ENCODE measurements around the gene DES. TPM values are rescaled to one million over a fixed set of nuclear protein-coding genes. Genes with fewer than 3 reads are reported as not detected.

Gene DES
- total RNA-seq, 1 experiment from 2014 or later = 4.2 TPM

DNA sequence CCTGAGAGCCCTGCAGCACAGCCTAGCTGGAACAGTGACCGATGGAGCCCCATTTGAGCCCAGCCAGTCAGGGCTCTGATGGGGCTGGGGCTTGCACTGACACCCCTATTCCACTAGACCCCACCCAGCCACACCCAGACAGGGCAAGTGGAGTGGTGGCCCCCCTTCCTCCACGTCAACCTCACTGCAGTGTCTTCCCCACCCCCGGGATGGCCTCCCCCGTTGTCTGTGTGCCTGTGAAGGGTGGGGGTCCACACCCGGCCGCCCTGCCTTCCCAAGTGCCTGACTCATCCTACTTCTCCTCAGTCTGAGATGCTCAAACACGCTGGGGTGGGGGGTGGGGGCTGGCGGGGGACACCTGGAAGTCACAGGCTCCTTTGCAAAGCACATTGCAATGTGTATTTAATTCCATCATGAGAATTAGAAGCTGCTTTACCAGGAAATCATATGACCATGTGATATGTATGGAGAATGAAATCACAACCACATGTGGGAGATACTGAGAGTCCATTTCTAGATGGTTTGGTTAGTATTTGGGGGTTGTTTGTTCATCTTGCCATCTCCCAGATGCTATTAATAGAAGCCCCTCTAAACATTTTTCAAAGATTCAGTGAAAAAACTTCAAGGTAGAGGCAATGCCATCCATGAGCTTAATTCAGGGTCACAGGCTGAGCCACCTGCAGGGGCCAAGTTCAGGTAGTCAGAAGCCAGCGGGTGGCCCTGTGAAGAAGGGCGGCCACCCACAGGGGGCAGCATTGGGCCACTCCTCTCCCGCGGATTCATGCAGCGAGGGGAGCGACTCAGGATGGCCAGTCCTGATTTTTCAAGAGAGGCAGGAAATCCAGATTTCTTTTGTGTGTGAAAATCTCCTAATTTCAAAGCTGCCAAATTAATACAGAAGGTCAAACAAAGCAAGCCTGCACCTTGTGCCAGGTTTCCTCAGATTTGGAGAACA lies 57.8 kb downstream of the DES start:
- peak overlapping the region; percentile 48 for H3K4me2 ChIP-seq (ENCODE audit: low read length)
- H3K9me3 ChIP-seq (ENCODE audit: control insufficient read depth in 1 of 2, insufficient read depth in 1 of 2, low read depth in 1 of 2, low read length in 2 of 2) = no peaks in the 10 kb centered on the region
- H3K4me3 ChIP-seq (replicated peaks in 1 of 2; ENCODE audit: low read depth in 1 of 2, low read length in 2 of 2) = no peak overlapping the region
- no peak overlapping the region for H3K27ac ChIP-seq (ENCODE audit: low read depth, low read length)
- TF ChIP-seq YY1 (IDR thresholded peaks at IDR 0.05; ENCODE audit: extremely low read depth, insufficient replicate concordance, low read depth, low read length) = no peak
- TF ChIP-seq, protein P1, sequence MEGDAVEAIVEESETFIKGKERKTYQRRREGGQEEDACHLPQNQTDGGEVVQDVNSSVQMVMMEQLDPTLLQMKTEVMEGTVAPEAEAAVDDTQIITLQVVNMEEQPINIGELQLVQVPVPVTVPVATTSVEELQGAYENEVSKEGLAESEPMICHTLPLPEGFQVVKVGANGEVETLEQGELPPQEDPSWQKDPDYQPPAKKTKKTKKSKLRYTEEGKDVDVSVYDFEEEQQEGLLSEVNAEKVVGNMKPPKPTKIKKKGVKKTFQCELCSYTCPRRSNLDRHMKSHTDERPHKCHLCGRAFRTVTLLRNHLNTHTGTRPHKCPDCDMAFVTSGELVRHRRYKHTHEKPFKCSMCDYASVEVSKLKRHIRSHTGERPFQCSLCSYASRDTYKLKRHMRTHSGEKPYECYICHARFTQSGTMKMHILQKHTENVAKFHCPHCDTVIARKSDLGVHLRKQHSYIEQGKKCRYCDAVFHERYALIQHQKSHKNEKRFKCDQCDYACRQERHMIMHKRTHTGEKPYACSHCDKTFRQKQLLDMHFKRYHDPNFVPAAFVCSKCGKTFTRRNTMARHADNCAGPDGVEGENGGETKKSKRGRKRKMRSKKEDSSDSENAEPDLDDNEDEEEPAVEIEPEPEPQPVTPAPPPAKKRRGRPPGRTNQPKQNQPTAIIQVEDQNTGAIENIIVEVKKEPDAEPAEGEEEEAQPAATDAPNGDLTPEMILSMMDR (IDR thresholded peaks at IDR 0.05 in 2 of 3, conservative IDR thresholded peaks at IDR 0.05 in 1 of 3; ENCODE audit: borderline replicate concordance in 1 of 3, insufficient read depth in 1 of 3, low read depth in 2 of 3, low read length in 2 of 3) = peak; percentile 88 to 96 (median 94)
- TF ChIP-seq EZH2 (IDR thresholded peaks at IDR 0.05) = no peak
- TF ChIP-seq FOSL1 (IDR thresholded peaks at IDR 0.05; ENCODE audit: low read depth) = no peak
- no peak for TF ChIP-seq POLR2AphosphoS5 (IDR thresholded peaks at IDR 0.05; ENCODE audit: low read depth, low read length)
- TF ChIP-seq ZNF274 (IDR thresholded peaks at IDR 0.05; ENCODE audit: low read depth, low read length) = no peak
- peak; percentile 89 for TF ChIP-seq RAD21 (IDR thresholded peaks at IDR 0.05; ENCODE audit: low read depth)
- ATAC-seq (peak; percentile 91), DNase-seq (ENCODE audit: low read depth, low spot score) (no peak)
- H3K36me3 ChIP-seq (ENCODE audit: control insufficient read depth in 1 of 2, insufficient read depth in 2 of 2, low read length in 2 of 2) = no peaks in the 10 kb centered on the region; a peak in 1 of 4 replicates
- ChIA-PET CTCF (interaction anchor here (0.6 to 4.3 kb wide), 16 partner anchors 8 to 161 kb away, joined by 3 to 25 read pairs (median 4); partner anchors contain the start of gene GMPPA), RAD21 (ENCODE audit: low non-redundant PET in 1 of 2, low total read pairs in 2 of 2, uncharacterized antibody in 2 of 2, unreplicated experiment in 2 of 2) (interaction anchor here (0.6 to 1.2 kb wide), 3 partner anchors 46 to 54 kb away, joined by 3 to 8 read pairs (median 3); no protein-coding TSS in a partner anchor), POLR2A (interaction anchor here (0.8 to 1.7 kb wide), 2 partner anchors 22 to 71 kb away, joined by 3 to 10 read pairs; partner anchors contain the start of gene GMPPA)
- no peaks in the 10 kb centered on the region for H3K27me3 ChIP-seq (ENCODE audit: insufficient read depth, low read length)
- H3K79me2 ChIP-seq (ENCODE audit: insufficient read depth, low read length) = no peaks in the 10 kb centered on the region
- H2AFZ ChIP-seq (ENCODE audit: low read depth, low read length, poor library complexity, severe bottlenecking) = no peak overlapping the region
- intact Hi-C loops (cut with micrococcal nuclease) = loop anchor here (1.0 to 2.0 kb wide), 3 partner anchors 19 to 54 kb away; no protein-coding TSS in a partner anchor
- no peak overlapping the region for H3K9ac ChIP-seq (ENCODE audit: low read length)
- BruUV-seq (replicated peaks) = no TSS peak
- no peaks in the 10 kb centered on the region for H4K20me1 ChIP-seq (ENCODE audit: insufficient read depth)
- peaks cover 3 to 15% of the 10 kb centered on the region in 2 experiments; a peak in 3 of 4 replicates for H3K4me1 ChIP-seq (ENCODE audit: control insufficient read depth in 1 of 2, insufficient read depth in 2 of 2, low read length in 2 of 2)
- no peaks in the 10 kb centered on the region for H3K9me2 ChIP-seq (ENCODE audit: insufficient read depth)

Other genes starting within 250 kb of the DES start
- gene SLC23A3, start 248.3 kb upstream of the DES start, total RNA-seq (2021; ENCODE audit: unreplicated experiment) = 4.8 TPM
- 41.9 TPM for gene CNPPD1, start 241.5 kb upstream of the DES start, total RNA-seq (2021; ENCODE audit: unreplicated experiment)
- 63.7 TPM for gene RETREG2, start 240.1 kb upstream of the DES start, total RNA-seq (2021; ENCODE audit: unreplicated experiment)
- gene ZFAND2B, start 211.6 kb upstream of the DES start, total RNA-seq (2021; ENCODE audit: unreplicated experiment) = 31.4 TPM
- 24.5 TPM for gene ABCB6, start 199.4 kb upstream of the DES start, total RNA-seq (2021; ENCODE audit: unreplicated experiment)
- 51.8 TPM for gene ATG9A, start 188.7 kb upstream of the DES start, total RNA-seq (2021; ENCODE audit: unreplicated experiment)
- 64.7 TPM for gene ANKZF1, start 188.6 kb upstream of the DES start, total RNA-seq (2021; ENCODE audit: unreplicated experiment)
- gene GLB1L, start 172.9 kb upstream of the DES start, total RNA-seq (2021; ENCODE audit: unreplicated experiment) = 6.6 TPM
- gene STK16, start 172.9 kb upstream of the DES start, total RNA-seq (2021; ENCODE audit: unreplicated experiment) = 31.4 TPM
- not detected for gene TUBA4B, start 165.1 kb upstream of the DES start, total RNA-seq (2021; ENCODE audit: unreplicated experiment)
- gene TUBA4A, start 164.5 kb upstream of the DES start, total RNA-seq (2021; ENCODE audit: unreplicated experiment) = 32.7 TPM
- gene DNAJB2, start 139.0 kb upstream of the DES start, total RNA-seq (2021; ENCODE audit: unreplicated experiment) = 36.2 TPM
- not detected for gene PTPRN, start 109.0 kb upstream of the DES start, total RNA-seq (2021; ENCODE audit: unreplicated experiment)
- not detected for gene RESP18, start 85.6 kb upstream of the DES start, total RNA-seq (2021; ENCODE audit: unreplicated experiment)
- 80.1 TPM for gene DNPEP, start 30.5 kb upstream of the DES start, total RNA-seq (2021; ENCODE audit: unreplicated experiment)
- gene SPEG, start 16.5 kb downstream of the DES start, total RNA-seq (2021; ENCODE audit: unreplicated experiment) = 56.6 TPM
- 71.8 TPM for gene GMPPA, start 80.5 kb downstream of the DES start, total RNA-seq (2021; ENCODE audit: unreplicated experiment)
- 2.1 TPM for gene ASIC4, start 96.1 kb downstream of the DES start, total RNA-seq (2021; ENCODE audit: unreplicated experiment)
- gene CHPF, start 125.4 kb downstream of the DES start, total RNA-seq (2021; ENCODE audit: unreplicated experiment) = 228 TPM
- gene TMEM198, start 125.7 kb downstream of the DES start, total RNA-seq (2021; ENCODE audit: unreplicated experiment) = 2.1 TPM
- 45.2 TPM for gene OBSL1, start 153.2 kb downstream of the DES start, total RNA-seq (2021; ENCODE audit: unreplicated experiment)
- gene INHA, start 153.9 kb downstream of the DES start, total RNA-seq (2021; ENCODE audit: unreplicated experiment) = not detected
- gene STK11IP, start 179.5 kb downstream of the DES start, total RNA-seq (2021; ENCODE audit: unreplicated experiment) = 45.0 TPM
- 23.0 TPM for gene SLC4A3, start 209.3 kb downstream of the DES start, total RNA-seq (2021; ENCODE audit: unreplicated experiment)

Data from HCT116 (cell line).